ENCODE measurements around the gene MYD88.

DNA sequence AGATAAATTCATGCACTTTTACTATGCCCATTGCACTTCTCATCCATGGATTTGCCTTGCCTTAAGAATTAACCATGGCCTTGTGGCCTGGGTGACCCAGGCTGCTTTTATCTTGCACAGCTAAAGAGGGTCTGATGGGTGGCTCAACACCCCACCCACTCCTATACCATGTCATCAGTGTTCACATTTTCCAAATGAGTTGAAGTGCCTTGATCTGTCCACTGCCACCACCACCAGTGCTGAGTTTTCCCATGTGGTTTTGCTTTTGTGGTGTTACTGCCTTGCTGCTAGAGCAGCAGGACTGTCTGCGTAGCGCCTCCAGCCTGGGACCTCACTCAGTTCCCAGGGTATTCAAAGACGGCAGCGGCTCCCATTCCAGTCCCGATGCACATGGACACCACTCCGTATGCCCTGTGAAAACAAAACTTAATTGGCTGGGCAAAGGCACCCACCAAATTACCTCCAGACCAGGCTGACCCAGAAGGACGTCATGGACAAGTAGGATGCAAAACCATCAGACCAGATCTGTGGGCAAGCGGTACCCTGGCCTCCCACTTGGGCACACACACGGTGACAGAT lies 15.7 kb upstream of the MYD88 start:
- no peak for TF ChIP-seq POLR2A (IDR thresholded peaks at IDR 0.05)
- no peak for TF ChIP-seq EP300 (IDR thresholded peaks at IDR 0.05)
